Mesothelial cell of epicardium (in vitro differentiated cells): ENCODE data around the gene EPHA4. TPM values are rescaled to one million over a fixed set of nuclear protein-coding genes. Genes with fewer than 3 reads are reported as not detected.
A peak's percentile ranks its signal among the peaks of the same experiment; 100 is the strongest.

Experiments used
- DNase-seq, 2 experiments: peaks; one replicate each; pipeline ENCODE4 v3.0.0; 2021; ENCODE audit warnings: low spot score in 2 of 2; ENCODE audit not compliant: unreplicated experiment in 2 of 2
- H3K27ac Mint-ChIP-seq: 2 replicates; pipeline ENCODE4 v1.8.0; 2021; ENCODE audit warnings: mixed read lengths
- H3K27me3 Mint-ChIP-seq: 2 replicates; pipeline ENCODE4 v1.8.0; 2021; ENCODE audit warnings: low read depth, mixed read lengths
- H3K36me3 Mint-ChIP-seq: 2 replicates; pipeline ENCODE4 v1.8.0; 2021; ENCODE audit warnings: mixed read lengths
- H3K4me1 Mint-ChIP-seq: 2 replicates; pipeline ENCODE4 v1.8.0; 2021; ENCODE audit warnings: mixed read lengths
- H3K4me3 Mint-ChIP-seq: 2 replicates; pipeline ENCODE4 v1.8.0; 2021; ENCODE audit warnings: mild to moderate bottlenecking, moderate library complexity, mixed read lengths
- H3K9me3 Mint-ChIP-seq: 2 replicates; pipeline ENCODE4 v1.8.0; 2021; ENCODE audit warnings: mixed read lengths
- total RNA-seq: library from RNA; stranded (reverse); gene quantifications from 3 replicates; pipeline ENCODE4 v1.2.1, GENCODE V29; 2021
- TF ChIP-seq, protein P1 (sequence below): fragments of 200-600 bp; sonication (generic); IDR thresholded peaks from one replicate; pipeline ENCODE4 v1.5.0; 2021; ENCODE audit warnings: antibody characterized with exemption; ENCODE audit not compliant: unreplicated experiment

Gene EPHA4
- total RNA-seq, 1 donor from 2014 or later: 20.5 TPM

DNA sequence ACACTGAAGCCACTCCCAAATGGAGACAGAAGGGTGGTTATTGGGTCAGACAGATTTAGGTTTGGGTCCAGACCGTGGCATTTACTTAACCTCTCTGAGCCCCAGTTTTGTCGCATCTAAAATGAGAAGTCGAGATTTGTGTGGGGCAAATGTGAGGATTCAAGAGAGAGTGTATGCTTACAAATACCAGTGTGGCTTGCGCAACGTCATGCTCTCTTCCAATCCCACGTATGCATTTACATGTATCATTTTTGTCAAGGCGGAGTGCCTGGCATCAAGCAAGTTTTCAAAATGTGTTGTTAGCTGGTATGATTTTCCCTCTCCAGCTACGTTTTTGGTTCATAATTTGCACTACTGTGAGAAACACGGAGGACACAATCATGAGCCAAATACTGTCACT is 197.9 kb downstream of the EPHA4 start:
- no peaks in the 10 kb centered on the region for H3K36me3 Mint-ChIP-seq
- no peak overlapping the region for H3K4me3 Mint-ChIP-seq
- H3K27me3 Mint-ChIP-seq: peaks cover 17% of the 10 kb centered on the region
- TF ChIP-seq, protein P1, sequence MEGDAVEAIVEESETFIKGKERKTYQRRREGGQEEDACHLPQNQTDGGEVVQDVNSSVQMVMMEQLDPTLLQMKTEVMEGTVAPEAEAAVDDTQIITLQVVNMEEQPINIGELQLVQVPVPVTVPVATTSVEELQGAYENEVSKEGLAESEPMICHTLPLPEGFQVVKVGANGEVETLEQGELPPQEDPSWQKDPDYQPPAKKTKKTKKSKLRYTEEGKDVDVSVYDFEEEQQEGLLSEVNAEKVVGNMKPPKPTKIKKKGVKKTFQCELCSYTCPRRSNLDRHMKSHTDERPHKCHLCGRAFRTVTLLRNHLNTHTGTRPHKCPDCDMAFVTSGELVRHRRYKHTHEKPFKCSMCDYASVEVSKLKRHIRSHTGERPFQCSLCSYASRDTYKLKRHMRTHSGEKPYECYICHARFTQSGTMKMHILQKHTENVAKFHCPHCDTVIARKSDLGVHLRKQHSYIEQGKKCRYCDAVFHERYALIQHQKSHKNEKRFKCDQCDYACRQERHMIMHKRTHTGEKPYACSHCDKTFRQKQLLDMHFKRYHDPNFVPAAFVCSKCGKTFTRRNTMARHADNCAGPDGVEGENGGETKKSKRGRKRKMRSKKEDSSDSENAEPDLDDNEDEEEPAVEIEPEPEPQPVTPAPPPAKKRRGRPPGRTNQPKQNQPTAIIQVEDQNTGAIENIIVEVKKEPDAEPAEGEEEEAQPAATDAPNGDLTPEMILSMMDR: no peak
- no peak for DNase-seq
- no peak overlapping the region for H3K27ac Mint-ChIP-seq
- peaks cover 8% of the 10 kb centered on the region for H3K9me3 Mint-ChIP-seq
- H3K4me1 Mint-ChIP-seq: peaks cover 26% of the 10 kb centered on the region

DNA sequence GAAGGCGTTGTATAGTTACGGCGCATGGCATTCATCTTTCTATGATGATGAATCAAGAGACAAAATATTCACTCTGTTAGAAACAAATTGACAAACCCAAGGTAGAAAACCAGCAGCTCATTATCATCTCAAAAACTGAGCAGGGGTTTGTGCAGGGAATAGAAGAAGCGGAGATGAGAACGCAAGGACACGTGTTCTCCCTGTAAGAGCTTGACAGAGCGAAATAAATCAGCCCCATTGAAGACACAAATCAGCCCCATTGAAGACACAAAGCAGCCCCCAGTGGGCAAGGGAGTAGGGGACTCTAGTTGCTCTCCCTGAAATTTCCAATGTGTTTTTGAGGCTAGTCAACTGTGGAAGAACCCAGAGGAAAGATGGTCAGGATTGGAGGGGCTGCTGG is 199.2 kb downstream of the EPHA4 start:
- DNase-seq: no peak
- no peaks in the 10 kb centered on the region for H3K36me3 Mint-ChIP-seq
- no peak overlapping the region for H3K4me3 Mint-ChIP-seq
- H3K9me3 Mint-ChIP-seq: peaks cover 8% of the 10 kb centered on the region
- peaks cover 26% of the 10 kb centered on the region for H3K4me1 Mint-ChIP-seq
- H3K27ac Mint-ChIP-seq: no peak overlapping the region
- TF ChIP-seq, protein P1: no peak
- H3K27me3 Mint-ChIP-seq: peaks cover 22% of the 10 kb centered on the region

DNA sequence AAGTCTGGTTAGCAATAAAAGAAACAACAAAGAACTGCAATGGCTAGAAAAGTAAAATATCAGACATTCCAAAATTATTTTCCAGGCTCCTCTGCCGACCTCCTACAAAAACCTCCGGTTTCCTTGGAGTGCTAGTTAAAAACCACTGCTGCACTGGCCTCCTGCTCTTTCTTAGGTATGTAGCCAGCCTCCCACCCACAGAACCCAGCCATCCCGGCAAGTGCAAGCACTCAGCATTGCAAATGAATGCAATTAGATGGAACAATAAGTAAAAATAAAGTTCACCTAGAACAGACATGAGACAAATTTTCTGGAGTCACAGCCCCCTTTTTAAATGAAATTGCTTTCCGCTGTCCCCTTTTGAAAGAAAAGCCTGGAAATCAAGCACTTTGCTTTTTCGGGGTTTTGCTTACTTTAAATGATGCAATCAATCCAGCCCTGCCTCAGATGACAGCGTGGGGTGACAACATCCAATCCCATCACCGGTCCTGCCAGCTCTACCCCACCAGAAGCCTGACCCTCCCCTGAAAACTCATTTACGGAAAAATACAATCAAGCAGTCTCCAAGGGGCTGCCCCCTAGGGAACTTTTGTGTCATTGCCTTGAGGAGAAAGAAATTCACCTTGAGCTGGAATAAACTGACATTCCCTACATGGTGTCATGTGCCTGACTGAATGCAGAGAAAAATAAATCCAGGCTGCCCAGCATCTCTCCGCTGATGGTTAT is 199.8 kb downstream of the EPHA4 start:
- Mint-ChIP-seq H3K4me1 (peaks cover 26% of the 10 kb centered on the region), H3K4me3 (peak overlapping the region; percentile 9), H3K9me3 (peaks cover 8% of the 10 kb centered on the region), H3K36me3 (no peaks in the 10 kb centered on the region), H3K27ac (no peak overlapping the region), H3K27me3 (peaks cover 22% of the 10 kb centered on the region)
- DNase-seq: no peak
- TF ChIP-seq, protein P1: peak; percentile 28

DNA sequence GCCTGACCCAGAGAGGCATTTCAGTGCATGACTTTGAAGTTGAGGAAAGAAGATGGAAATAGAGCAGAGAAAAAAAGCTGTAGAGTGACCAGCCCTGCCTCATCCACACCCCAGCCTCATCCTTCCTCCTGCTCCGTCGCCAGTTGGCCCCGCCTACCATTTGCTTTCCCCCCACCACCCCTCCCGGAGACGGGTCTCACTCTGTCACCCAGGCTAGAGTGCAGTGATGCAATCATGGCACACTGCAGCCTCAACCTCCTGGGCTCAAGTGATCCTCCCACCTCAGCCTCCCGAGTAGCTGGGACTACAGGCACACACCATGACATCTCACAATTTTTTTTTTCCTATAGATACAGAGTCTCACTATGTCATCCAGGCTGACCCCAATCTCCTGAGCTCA is 200.8 kb downstream of the EPHA4 start:
- Mint-ChIP-seq H3K36me3 (no peaks in the 10 kb centered on the region), H3K4me3 (no peak overlapping the region), H3K9me3 (peaks cover 8% of the 10 kb centered on the region), H3K27ac (no peak overlapping the region), H3K4me1 (peaks cover 26% of the 10 kb centered on the region), H3K27me3 (peaks cover 22% of the 10 kb centered on the region)
- TF ChIP-seq, protein P1: no peak
- DNase-seq: no peak

DNA sequence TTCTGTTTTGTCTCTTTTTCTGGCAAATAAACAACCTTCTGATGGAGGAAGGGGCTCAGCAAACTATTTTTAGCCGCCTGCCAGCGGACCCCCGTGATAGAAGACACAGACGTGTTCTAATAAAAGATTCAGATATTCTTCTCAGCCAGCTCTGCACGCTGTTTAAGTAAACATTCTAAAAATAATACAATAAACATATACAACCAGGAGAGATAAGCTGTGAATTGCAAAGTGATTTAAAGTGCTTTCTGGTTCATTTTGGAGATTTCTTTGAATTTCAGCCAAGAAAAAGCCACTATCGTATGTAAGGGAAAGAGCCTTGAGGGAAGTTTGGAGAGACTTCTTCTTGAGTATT is 201.3 kb downstream of the EPHA4 start:
- Mint-ChIP-seq H3K9me3 (peaks cover 8% of the 10 kb centered on the region), H3K4me1 (peaks cover 26% of the 10 kb centered on the region), H3K4me3 (no peak overlapping the region), H3K27ac (no peak overlapping the region), H3K27me3 (peaks cover 22% of the 10 kb centered on the region), H3K36me3 (no peaks in the 10 kb centered on the region)
- no peak for DNase-seq
- TF ChIP-seq, protein P1: no peak
